ENCODE measurements around the gene NPAS3.

- TF ChIP-seq, protein P1, sequence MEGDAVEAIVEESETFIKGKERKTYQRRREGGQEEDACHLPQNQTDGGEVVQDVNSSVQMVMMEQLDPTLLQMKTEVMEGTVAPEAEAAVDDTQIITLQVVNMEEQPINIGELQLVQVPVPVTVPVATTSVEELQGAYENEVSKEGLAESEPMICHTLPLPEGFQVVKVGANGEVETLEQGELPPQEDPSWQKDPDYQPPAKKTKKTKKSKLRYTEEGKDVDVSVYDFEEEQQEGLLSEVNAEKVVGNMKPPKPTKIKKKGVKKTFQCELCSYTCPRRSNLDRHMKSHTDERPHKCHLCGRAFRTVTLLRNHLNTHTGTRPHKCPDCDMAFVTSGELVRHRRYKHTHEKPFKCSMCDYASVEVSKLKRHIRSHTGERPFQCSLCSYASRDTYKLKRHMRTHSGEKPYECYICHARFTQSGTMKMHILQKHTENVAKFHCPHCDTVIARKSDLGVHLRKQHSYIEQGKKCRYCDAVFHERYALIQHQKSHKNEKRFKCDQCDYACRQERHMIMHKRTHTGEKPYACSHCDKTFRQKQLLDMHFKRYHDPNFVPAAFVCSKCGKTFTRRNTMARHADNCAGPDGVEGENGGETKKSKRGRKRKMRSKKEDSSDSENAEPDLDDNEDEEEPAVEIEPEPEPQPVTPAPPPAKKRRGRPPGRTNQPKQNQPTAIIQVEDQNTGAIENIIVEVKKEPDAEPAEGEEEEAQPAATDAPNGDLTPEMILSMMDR (IDR thresholded peaks at IDR 0.05) = no peak
- no peak for TF ChIP-seq POLR2A (IDR thresholded peaks at IDR 0.05)
Observed at GRCh38 chr14:33131801-33132200, 193.1 kb downstream of the NPAS3 start.
